HG03139 (cell line): ENCODE data around the gene TMEM187.
"Not testable (repeated sequence)": the region's sequence is repeated elsewhere in the genome, so short reads cannot be mapped to it uniquely, and the experiment has no call there.

Experiments
- ATAC-seq: cut with Tn5 transposase; IDR thresholded peaks from one replicate; pipeline ENCODE4 v1.9.1; 2021; ENCODE audit not compliant: unreplicated experiment

The TMEM187 gene

DNA sequence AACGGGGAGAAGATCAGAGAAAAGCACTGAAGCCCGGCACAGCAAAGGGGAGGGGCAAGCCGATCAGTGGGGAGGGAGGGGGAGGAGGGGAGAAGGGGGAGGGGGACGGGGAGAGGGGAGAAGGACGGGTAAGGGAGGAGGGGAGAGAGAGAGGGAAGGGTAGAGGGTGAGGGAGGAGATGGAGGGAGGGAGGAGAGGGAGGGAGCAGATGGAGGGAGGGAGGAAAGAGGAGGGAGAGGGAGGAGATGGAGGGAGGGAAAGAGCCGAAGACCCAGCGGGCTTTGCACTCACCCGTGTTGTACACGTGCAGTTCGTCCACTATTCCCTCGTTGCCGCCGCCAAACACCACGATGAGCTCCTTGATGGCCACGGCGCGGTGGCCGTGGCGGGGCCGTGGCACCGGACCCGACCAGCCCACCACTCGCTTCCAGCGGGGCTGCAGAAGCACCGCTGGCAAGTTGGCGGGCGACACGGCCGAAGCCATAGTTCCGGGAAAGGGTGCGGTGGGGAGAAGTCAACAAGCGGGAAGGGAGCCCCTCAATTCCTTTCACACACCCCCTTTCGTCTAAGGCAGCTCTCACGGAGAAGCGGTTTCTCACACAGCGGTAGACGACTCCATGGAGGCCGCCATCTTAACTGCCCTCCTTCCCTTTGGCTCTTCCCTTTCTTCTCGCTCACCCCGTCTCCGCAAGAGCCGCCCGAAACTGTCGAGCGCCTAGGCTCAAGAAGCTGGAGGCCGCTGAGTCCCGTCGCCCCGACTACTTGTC, 2.0 kb upstream of the TMEM187 start:
- ATAC-seq: no peak

DNA sequence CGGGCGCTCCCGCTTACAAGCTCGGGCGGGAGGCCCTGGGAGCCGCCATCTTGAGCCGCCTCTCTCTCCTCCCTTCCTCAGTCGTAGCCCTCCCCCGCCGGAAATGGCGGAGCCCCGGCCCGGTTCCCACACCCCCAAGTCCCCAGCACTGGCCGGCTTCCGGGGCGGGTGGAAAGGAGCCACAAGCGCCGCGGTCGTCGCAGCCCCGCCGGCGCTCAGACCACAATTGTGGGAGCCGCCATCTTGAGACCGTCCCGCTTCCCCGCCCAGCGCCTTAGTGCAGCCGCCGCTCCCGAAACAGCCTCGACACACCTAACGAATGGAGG, 1.5 kb upstream of the TMEM187 start:
- peak; percentile 26 for ATAC-seq

DNA sequence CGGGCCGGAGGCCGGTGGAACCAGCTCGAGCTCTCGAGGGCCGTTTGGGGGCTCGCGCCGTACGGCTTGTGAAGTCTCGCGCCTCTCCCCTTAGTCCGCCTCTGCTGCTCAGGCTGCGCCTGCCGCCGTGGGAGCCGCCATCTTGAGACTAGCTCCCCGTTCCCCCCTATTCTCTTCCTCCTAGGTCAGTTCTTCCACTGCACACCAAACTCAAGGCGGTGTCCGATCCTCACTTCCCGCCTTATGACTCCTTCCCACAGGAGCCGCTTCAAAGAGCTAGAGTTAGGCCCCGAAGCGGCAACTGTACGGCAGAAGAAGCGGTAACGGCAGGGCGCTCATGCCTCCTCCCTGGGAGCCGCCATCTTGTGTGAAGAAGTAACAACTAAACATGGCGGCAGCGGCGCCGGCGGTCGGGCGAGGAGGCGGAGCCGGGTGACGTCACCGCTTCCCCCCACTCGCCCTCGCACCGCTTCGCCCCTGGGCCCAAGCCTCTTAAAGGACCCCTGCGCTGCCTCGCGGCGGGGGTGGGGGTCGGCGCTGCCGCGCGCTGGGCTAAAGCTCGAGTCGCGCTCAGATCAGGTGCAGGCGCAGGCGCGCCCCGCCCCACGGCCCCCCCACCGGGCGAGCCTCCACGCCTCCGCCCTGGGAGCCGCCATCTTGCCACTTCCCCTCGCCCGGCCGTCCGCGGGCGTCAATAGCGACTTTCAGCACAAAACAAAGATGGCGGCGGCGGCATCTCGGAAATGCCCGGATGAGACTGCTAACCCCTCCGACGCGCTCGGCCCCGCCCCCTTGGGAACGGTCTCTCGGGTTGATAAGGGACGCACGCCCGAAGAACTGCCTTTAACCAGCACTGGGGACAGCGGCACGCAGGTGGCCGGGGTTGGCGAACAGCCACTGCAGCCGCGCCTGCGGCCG, 845 bp upstream of the TMEM187 start, which contains the start of gene HCFC1:
Gene HCFC1 (minus strand): TSS at position 369 of the 918 bp plus-strand sequence. CDS start 978 bp downstream, outside the sequence.
- ATAC-seq: peak; percentile 37

DNA sequence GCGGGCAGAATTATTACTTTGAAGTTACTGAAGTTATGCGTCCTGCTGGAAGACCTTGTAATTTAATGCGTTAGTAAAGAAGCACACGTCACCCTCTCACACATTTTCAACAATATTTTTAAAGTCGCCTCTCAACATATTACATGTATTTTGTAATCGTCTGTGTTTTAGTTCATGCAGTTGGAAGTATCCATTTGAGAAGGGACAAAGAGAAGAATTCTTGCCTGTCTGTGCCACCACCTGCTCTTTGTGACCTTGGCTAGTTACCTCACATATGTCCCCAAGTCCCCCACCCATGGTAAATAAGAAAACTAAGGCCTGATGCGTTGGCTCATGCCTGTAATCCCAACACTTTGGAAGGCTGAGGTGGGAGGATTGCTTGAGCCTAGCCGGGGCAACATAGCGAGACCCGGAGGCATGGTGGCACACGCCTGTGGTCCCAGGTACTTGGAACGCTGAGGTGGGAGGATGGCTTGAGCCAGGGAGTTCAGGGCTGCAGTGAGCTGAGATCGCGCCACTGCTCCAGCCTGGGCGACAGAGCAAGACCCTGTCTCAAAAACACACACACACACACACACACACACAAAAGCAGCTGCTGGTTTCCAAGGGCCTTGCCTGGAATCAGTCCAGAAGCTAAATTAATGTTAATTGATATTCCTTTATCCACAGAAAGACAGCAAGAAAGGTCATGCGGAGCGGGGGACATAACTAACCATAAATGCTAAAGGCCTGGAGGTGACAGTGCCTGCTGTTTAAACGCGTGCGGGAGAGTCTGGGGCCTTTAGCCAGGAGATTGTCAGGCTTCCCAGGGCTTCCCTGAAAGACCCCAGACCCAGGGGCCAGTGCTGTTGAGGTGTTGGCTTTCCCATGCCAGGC, 811 bp downstream of the TMEM187 start:
- ATAC-seq: no peak

DNA sequence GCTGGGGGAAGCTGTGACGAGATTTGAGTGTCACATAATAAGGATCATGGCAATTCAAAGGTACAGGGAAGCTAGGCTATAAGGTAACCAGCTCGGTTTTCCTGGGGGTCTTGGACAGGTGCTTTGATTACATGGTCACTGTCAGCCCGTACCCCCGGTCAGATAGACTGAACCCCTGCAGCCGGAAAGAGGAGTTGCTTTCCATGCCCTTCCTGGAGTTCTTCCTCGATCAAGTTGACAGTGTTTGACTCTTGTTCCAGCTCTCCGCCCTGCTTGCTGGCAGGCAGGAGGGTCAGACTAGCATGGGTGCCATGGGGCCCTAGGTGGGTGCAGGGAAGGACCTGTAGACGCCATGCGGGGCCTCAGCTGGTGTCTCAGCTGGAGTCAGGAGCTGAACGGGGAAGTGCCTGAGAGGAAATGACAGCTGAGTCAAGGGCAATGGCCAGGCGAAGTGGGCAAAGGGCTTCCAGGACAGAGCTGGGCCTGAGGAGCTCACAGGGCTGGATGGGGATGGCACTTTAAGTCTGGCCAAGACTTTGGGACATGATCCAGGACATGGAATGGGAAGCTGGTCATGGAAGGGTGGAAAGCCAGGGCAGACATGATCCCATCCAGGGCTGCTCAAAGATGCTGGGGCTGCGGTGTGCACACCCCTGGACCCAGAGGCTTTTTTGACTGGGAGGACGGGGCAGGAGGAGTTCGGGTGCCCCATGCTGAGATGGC, 1.6 kb downstream of the TMEM187 start:
- no peak for ATAC-seq

DNA sequence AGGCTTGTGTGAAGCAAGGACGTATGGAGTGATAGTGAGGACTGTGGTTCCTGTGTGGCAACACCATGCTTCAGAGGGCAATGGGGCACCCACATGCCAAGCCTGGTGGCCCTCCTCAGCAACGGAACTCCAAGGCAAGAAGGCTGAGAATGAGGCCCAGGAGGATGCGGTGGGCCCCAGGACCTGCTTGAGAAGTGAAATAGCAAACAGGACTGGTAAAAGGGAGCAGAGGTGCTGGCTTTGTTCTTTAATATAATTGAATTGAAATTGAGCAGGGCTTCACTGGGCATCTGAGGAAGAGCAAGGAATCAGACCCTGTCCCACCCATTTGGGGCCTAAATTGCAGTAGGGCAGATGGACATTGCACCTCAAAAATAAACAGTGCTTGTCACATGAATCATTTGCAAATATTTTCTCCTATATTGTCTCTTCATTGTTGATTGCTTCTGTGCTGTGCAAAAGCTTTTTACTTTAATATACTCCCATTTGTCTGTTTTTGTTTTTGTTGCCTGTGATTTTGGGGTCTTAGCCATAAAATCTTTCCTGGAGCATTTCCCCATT, 2.3 kb downstream of the TMEM187 start:
- no peak for ATAC-seq

DNA sequence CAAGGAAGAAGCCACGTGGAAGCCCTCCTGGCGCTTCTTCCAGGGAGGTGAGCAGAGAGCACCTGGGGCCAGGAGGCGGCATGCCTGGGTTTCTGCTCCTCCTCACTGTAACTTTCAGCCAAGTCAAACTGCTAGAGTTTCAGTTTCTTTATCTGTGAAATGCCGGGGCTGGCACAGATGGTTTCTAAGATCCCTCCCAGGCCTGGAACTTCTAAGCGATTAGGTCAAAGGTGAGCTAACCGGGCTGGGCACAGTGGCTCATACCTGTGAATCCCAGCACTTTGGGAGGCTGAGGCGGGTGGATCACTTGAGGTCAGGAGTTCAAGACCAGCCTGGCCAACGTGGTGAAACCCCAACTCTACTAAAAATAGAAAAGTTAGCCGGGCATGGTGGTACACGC, 7.8 kb downstream of the TMEM187 start:
- not testable (repeated sequence) for ATAC-seq

DNA sequence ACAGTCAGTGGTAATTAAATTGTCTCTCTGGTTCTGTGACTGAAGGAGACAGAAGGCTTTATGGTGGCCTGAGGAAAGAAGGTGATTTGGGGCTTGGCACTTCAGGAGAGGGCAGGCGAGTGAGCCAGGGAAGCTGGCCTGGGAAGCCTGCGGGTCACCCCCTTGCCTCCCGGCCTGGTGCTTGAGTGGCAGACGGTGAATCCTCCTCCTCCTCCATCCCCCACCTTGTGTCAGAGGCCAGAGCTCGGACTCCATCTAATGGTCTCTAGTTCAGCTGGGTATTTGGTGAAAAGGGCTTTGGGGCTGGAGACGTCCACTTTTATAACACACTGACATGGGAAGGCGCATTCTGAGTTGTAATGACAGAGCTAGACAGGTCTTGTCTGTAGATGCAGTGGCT, 8.7 kb downstream of the TMEM187 start:
- no peak for ATAC-seq

DNA sequence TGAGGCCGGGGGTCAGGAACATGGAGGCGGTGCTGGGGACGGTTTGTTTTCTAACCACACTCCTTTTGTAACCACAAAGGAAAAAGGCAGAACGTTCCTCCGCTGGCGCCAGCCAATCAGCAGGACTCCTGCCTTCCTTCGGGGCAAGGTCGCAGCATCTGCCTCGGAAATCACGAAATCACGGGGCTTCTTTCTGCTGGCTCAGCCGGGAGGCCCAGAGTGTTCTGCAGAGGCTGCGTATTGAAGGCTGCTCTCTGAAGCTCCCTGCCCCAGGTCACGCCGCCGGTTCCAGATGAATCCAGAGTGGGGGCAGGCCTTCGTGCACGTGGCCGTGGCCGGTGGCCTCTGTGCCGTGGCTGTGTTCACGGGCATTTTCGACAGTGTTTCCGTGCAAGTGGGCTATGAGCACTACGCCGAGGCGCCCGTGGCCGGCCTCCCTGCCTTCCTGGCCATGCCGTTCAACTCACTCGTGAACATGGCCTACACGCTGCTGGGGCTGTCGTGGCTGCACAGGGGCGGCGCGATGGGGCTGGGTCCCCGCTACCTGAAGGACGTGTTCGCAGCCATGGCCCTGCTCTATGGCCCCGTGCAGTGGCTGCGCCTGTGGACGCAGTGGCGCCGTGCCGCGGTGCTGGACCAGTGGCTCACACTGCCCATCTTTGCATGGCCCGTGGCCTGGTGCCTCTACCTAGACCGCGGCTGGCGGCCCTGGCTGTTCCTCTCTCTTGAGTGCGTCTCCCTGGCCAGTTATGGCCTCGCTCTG, 9.4 kb downstream of the TMEM187 start:
- no peak for ATAC-seq

DNA sequence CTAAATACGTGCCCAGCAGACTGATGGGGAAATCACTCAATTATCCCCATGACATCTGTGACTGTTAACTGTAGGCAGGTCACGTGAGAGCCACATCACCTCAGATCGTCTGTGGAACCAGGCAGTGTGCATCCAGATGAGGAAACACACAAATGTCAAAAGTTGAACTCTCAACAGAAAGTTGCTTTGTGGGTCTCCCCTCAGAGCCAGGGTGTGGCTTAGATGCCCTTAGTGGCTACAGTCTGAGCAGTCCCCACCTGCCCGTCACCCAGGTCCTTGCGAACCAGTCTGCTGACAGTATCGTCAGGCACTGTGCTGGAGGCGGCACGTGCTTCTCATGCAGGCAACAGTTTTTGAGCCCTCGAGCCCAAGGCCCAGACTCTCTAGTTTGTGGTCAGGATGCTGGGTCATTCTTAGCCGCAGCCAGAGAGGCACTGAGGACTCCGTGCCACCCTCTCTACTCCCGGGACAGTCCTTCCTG, 10.8 kb downstream of the TMEM187 start:
- no peak for ATAC-seq

DNA sequence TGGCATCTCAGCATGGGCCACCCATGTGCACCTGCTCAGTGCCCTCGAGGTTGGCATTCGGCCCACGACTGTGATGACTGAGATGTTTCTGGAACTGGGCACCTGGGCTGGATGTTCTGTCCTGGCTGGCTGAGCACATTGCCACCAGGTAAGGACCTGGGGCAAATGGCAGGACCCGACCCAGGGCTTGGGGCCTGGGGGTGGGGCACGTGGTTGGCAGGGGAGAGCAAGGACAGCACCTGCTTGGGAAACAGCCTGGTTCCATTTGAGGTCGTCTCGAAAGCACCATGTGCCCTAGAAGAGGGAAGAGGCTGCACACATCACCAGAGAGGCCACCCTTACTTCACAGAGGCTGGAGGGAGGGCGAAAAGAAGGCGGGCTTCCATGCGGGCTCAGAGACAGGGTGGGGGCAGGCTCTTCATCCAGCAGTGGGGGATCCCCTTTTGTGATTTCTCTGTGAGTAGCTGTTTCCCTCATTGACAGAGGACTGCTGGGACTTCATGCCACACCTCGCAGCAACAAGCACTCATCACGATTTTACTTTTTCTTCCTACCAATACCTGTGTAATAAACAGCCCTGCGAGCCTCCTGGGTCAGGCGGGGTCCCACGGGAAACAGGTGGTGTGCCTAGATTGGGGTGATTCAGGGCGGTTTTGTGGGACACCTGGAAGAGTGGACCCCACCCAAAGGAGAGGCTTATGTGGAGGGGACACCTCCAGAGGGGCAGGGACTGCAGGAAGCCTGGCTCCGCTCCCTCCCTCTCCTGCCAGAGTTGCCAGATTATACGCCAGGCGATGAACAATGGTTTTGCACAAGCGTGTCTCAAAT, 12.0 kb downstream of the TMEM187 start:
- no peak for ATAC-seq

DNA sequence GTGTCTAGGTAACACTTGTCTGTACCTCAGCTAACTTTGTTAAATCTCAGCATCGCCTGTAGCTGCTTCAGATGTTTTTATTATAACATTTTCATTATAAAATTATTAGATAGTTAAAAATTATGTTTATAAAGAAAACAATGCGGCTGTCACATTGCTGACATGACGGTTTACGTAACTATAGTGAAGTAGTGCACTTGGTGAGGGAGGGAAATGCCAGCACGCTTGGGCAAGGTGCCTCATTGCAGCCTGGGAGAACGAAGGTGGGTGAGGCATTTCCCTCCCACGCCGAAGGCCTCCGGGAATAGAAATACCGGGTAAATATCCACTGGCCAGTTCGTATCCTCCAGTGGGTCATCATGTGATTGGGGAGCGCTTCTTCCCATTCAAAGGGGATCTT, 15.9 kb downstream of the TMEM187 start:
- ATAC-seq: no peak

DNA sequence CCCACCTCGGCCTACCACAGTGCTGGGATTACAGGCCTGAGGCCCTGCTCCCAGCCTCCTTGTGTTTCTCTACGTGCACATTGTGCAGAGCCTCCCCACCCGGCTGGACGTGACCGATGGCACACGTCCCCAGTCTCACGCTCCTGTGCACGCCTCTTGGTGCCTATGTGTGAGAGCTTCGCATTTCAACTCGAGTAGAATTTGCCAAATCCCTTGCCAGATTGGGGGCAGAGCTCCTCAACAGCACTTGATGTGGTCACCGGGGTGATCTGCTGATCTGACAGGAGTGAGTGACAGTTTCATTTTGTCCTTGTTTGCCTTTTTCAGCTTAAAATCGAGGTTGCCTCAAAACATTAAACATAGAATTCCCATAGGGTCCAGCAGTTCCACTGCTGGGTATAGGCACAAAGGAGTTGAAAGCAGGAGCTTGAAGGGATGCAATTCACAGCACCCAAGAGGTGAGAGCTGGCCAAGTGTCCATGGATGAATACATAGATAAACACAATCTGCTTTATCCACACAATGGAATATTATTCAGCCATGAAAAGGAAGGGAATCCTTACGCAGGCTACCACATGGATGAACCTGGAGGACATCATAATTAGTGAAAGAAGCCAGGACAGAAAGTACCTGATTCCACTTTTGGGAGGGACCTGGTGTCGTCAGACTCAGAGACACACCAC, 17.6 kb downstream of the TMEM187 start:
- ATAC-seq: no peak

DNA sequence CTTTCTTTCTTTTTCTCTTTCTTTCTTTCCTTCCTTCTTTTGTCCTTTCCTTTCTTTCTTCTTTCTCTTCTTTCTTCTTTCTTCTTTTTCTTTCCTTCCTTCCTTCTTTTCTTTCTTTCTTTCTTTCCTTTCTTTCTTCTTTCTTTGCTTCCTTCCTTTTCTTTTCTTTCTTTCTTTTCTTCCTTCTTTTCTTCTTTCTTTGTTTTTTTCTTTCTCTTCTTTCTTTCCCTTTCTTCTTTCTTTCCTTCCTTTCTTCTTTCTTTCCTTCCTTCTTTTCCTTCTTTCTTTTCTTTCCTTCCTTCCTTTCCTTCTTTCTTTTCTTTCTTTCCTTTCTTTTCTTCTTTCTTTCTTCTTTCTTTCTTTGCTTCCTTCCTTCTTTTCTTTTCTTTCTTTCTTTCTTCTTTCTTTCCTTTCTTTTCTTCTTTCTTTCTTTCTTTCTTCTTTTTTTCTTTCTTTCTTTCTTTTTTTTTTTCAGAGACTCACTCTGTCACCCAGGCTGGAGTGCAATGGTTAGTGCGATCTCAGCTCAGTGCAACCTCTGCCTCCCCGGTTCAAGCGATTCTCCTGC, 18.5 kb downstream of the TMEM187 start:
- no peak for ATAC-seq

DNA sequence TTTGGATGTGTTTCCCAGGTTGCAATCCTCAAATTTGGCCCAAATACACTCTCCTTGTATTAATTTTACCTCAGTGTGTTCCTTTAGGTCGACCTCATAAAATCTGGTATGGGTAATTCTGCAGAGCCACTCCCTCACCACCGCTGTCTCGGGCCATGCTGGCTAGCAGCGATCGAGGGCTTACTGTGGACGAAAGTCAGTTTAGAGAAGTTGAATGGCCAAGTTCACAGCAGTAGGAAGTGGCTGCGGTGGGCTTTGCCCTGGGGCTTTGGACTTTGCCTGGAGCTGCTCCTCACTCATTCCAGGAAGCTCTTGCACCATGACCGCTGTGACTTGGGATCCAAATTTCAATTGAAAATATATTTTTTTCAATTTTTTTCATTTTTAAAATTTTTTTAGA, 19.6 kb downstream of the TMEM187 start:
- ATAC-seq: no peak

DNA sequence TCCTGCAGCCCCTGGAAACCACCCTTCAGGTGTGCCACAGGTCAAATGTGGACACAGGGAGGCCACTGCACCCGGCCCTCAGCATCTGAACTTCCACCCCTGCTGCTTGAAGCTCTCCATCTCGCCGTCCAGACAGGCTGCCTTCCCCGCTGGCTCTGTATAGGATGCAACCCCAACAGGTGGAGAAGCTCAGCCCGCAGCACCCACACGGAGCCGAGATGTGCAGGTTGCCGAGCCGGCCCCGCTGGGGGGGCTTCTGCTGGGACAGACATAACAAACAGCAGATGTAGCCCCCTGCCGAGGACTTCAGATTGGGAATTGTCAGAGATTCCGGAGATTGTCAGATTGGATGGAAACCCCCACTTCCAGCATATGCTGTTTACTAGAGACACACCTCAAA, 20.5 kb downstream of the TMEM187 start:
- ATAC-seq: no peak

DNA sequence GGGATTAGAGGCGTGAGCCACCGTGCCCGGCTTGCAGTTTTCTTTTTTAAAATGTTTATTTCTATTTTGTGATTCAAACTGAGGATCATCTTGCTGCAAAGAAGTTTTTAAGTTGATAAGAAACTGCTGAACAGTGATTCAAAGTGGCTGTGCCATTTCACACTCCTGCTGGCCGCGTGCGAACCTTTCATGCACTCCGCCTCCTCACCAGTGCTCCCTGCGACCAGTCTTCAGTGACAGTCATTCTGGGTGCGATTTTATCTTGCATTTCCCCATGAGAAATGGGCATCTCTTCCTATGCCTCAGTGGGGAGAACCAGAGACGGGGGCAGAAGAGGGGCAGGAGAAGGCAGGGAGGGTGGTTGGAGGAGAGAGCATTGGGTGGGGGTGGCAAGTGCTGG, 21.4 kb downstream of the TMEM187 start:
- no peak for ATAC-seq

DNA sequence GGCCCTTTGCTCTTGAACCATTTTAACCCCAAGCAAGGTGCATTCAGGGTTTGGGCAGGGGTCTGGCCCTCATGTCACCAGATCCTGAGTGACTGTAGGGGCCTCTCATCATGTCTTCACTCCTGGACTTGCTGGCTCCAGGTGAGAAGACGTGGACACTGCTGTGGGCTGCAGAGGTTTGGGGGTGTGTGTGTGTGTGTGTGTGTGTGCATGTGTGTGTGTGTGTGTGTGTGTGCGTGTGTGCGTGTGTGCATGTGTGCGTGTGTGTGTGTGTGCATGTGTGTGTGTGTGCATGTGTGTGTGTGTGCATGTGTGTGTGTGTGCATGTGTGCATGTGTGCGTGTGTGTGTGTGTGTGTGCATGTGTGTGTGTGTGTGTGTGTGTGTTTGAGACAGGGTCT, 21.8 kb downstream of the TMEM187 start:
- not testable (repeated sequence) for ATAC-seq
